HG03060 (cell line): ENCODE data around the gene BCAS1.

Experiments used
- ATAC-seq: cut with Tn5 transposase; IDR thresholded peaks from one replicate; pipeline ENCODE4 v1.9.1; 2021; ENCODE audit warnings: low read depth, moderate number of reproducible peaks; ENCODE audit not compliant: unreplicated experiment

Gene BCAS1, protein sequence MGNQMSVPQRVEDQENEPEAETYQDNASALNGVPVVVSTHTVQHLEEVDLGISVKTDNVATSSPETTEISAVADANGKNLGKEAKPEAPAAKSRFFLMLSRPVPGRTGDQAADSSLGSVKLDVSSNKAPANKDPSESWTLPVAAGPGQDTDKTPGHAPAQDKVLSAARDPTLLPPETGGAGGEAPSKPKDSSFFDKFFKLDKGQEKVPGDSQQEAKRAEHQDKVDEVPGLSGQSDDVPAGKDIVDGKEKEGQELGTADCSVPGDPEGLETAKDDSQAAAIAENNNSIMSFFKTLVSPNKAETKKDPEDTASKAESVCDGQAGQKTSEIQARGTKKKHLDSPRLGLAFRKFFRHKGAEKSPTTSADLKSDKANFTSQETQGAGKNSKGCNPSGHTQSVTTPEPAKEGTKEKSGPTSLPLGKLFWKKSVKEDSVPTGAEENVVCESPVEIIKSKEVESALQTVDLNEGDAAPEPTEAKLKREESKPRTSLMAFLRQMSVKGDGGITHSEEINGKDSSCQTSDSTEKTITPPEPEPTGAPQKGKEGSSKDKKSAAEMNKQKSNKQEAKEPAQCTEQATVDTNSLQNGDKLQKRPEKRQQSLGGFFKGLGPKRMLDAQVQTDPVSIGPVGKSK

GRCh38 chr20:54070187-54070987, at the start of gene BCAS1:
Gene BCAS1, minus strand, starts transcription at chr20:54070594. Its CDS starts 11,876 bp downstream, at chr20:54058718.
- ATAC-seq, result no peak

DNA sequence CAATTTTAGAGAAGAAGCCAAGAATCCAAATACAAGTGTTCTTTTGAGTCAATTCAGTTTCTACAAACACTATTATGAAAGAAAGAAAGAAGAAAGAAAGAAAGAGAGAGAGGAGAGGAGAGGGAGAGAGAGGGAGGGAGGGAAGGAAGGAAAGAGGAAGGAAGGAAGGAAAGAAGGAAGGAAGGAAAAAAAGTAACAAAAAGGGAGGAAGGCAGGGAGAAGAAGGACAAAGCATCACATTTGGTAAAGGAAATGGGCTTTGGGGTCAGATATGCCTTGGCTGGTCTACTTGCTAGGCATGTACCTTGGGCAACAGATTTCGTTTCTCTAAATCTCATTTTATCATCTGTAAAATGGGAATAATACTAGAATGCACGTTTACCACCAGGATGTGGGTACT, 49.4 kb upstream of the BCAS1 start:
- ATAC-seq, result no peak

- no peak for ATAC-seq
Observed at GRCh38 chr20:54118220-54119001, 48.0 kb upstream of the BCAS1 start.

- no peak for ATAC-seq
Observed at GRCh38 chr20:54116550-54117235, 46.3 kb upstream of the BCAS1 start.

GRCh38 chr20:54115172-54115854, 44.9 kb upstream of the BCAS1 start:
- ATAC-seq, result no peak

- ATAC-seq, result no peak
Observed at GRCh38 chr20:54114109-54114508, 43.7 kb upstream of the BCAS1 start.

DNA sequence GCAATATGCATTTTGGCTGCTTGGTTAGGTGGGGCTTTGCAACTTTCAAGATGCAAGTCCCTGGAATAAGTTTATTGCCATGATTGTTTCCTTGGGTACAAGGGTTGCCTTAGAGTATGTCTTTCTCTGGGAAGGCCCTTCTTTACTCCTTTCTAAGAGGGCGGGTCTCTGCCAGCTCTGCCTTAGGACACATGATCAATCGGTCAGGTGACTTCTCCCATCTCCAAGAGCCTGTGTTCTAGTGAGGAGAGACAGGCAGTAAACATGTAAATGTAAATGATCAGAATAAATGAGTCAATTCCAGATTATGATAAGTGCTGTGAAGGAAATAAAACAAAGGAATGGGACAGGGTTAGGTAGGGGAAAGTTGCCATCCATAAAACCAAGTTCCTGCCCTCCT, 43.2 kb upstream of the BCAS1 start:
- no peak for ATAC-seq

DNA sequence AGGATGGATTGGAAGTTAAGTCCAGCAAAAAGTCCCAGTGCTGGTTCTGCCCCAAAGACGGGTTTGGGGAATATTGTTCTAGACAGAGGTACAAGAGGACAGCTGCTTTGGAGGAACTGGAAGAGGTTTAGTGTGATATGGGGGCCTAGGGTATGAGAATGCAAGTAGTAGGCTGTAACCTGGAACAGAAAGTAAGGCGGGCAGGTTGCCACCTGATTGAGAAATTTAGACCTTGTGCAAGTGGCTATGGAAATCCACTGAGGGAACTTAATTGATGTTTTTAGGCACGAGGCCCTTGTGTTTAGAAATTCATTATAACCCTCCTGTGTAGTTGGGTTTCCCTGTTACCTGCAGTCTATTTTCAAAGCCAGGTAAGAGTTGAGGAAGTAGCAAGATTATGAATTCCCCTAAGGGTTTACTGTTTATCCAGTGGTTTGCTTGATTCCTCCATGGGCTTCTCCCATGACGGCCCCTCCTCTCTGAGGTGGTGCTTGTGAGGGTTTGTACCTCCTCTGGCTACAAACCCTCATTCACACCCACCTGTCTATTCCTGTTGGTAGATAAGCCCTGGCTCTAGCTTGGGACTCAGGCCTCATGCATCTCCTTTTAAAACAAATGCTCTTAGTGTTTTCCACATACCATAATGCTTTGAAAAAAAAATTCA, 42.0 kb upstream of the BCAS1 start:
- ATAC-seq, result no peak

DNA sequence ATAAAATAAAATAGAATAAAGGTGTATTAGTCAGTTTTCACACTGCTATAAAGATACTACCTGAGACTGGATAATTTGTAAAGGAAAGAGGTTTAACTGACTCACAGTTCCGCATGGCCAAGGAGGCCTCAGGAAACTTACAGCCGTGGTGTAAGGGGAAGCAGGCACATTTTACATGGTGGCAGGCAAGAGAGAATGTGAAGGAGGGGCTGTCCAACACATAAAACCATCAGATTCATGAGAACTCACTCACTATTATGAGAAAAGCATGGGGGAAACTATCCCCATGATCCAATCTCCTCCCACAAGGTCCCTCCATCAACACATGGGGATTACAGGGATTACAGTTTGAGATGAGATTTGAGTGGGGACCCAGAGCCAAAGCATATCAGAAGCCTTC, 41.1 kb upstream of the BCAS1 start:
- ATAC-seq, result no peak

GRCh38 chr20:54110457-54110856, 40.1 kb upstream of the BCAS1 start:
- ATAC-seq, result no peak

GRCh38 chr20:54110041-54110440, 39.6 kb upstream of the BCAS1 start:
- ATAC-seq, result no peak

DNA sequence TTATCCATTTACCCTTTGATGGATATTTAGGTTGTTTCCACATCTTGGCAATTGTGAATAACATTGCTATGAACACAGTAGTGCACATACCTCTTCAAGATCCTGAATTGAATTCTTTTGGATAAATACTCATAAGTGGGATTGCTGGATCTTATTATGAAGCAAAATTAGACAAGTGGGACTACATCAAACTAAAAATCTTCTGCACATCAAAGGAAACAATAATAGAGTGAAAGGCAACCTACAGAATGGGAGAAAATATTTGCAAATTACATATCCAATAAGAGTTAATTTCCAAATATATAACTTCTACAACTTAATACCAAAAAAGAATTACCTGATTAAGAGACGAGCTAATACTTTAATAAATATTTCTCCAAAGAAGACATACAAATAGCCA, 38.4 kb upstream of the BCAS1 start:
- ATAC-seq, result no peak

- ATAC-seq, result no peak
Observed at GRCh38 chr20:54108326-54108642, 37.9 kb upstream of the BCAS1 start.

DNA sequence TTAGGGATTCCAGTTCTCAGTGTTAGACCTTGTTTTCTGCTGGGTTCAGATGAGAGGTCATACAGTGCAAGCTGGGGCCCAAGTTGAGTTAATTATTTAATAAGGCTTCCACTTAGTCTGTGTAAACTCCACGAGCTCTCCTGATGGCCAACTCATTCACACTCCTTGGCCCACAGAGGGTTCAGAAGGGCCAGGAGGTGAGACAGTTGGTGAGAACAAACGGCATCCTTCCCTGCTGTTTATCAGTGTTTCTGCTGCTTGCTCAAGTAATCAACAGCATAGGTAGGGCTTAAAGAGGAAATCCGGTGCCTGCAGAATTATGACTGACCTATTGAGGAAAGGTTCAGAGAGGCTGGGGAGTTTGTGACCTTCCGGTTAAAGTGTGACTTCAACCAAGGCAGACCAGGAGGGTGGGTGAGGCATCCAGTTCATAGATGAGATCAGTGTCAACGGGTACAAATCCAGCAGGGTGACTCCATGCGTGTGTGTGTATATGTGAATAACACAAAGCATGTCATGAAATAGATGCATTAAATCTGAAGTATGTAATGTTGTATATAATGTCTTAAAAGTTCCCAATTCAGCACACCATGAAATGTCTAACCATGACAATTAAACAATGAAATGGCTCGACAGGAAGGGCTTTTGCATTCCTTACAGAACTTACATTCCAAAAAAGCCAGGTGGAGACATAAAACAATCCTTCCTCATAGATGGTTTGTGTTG, 37.4 kb upstream of the BCAS1 start:
- ATAC-seq, result no peak

DNA sequence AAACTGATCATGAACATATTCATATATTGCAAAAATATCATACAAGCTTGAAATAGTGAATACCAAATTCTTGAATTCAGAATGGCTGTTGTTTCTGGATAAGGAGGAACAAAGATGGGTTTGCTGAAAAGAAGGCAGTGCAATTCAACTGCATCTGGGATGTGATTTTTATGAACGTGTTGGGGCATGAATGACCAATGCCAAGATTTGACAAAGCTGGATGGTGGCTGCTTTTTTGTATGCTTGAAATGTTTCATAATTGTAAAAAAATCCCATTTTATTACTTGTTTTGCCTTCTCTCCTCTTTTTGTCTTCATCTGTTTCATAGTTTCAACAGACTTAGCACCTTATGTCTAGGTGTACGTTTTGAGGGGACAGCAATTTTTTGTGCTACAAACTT, 36.8 kb upstream of the BCAS1 start:
- ATAC-seq, result no peak

- ATAC-seq, result no peak
Observed at GRCh38 chr20:54106162-54106561, 35.8 kb upstream of the BCAS1 start.

DNA sequence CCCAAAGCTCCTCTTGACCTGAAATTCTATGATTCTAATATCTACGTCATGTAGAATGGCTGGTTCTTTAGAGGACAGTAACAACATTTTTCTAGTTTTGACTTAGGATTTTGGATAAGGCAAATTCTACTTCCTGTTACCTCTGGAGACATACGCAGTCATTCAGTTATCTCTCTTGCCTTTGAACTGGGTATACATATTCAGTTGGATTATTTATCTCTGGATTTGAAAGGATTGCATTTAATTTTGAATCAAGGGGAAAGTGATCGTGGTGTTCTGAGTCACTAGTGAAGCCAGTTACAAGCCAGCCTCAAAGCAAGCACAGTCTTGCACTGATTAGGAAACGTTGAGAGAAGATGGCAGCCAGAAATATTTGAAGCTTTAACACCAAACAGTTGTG, 35.3 kb upstream of the BCAS1 start:
- ATAC-seq, result no peak

DNA sequence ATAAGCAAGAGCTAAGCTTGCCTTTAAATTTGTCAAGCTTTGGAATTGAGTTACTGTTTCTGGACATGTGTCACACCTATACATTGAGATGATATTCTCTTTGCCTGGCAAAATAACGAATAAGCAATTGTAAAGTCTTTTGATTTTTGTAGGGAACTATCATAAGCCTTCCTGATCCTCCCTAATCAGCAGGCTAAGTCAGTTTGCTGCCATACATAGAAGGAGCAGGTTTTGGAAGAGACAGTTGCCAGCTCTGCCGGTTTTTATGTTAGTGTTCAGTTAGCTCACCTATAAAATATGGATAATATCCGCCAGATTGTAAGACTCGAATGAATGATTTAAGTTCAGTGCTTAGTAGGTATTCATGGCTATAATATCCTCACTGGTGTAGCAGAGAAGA, 34.4 kb upstream of the BCAS1 start:
- no peak for ATAC-seq
